IPS-NIHi7 (cell line): Measurements from ENCODE around the gene ZNF345.

Experiments used
- DNase-seq: peaks from one replicate; pipeline ENCODE4 v3.0.0; 2012; ENCODE audit warnings: mixed read lengths; ENCODE audit errors: extremely low spot score

ZNF345 gene

DNA sequence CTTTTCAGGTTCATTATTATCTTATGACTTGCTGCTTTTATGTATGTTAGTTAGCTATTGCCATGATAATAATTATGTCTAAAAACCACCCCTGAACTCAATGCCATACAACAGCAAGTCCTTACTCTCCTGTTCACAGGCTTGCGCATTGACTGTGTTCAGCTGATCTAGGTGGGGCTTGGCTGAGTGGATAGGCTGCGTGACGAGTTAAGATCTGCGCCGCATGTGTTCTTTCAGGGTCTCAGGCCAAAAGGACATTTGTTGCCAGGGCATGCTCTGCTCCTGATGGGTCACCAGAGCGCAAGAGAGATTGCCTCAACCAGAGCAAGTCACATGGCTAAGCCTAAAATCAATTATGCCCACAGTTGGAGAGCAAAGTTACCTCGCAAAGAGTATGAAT is 66.3 kb downstream of the ZNF345 start:
- DNase-seq, result peak; percentile 9

DNA sequence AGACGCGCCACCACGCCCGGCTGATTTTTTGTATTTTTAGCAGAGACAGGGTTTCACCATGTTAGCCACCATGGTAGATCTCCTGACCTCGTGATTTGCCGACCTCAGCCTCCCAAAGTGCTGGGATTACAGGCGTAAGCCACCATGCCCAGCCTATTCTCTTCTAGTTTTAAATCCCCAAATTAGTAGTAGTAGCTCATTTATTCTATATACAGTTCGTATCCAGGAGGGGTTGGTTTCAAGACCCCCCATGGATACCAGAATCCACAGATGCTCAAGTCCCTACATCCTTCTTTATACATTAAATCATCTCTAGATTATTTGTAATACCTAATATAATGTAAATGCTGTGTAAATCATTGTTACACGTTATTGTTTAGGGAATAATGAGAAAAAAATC is 67.4 kb downstream of the ZNF345 start:
- no peak for DNase-seq
